GM21717 (cell line): ENCODE measurements around the gene RARG.
"Not testable (repeated sequence)": the region's sequence is repeated elsewhere in the genome, so short reads cannot be mapped to it uniquely, and the experiment has no call there.

Experiments used
- ATAC-seq: cut with Tn5 transposase; IDR thresholded peaks from one replicate; pipeline ENCODE4 v1.9.1; 2021; ENCODE audit warnings: mild to moderate bottlenecking, moderate library complexity; ENCODE audit not compliant: unreplicated experiment

RARG gene

DNA sequence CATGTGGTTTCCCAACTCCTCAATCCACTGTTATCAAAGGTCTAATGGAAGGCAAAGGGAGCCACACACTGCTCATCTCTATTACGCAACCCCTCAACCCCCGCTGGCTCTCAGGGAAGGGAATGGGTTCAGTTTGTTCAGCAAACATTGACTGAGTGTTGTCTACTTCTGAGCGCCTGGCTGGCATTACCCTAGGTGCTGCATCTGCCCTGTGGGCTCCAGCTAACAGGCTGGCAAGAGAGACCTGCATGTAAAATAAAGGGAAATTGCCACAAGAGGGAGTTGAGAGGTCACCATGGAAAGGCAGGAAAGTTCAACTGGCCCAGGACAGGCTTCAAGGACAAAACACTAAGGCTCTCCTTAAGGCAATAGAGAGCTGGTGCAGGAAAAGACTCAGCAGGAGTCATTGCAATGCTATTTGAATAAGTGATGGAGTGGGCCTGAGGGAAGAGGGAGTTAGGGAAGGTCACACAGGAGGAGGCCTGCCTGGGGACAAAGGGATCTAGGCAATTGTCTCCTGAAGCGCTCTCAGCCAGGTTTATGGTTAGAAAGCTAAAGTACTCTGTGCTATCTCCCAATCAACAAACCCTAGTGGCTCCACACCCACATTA is 57.0 kb downstream of the RARG start:
- ATAC-seq: no peak

DNA sequence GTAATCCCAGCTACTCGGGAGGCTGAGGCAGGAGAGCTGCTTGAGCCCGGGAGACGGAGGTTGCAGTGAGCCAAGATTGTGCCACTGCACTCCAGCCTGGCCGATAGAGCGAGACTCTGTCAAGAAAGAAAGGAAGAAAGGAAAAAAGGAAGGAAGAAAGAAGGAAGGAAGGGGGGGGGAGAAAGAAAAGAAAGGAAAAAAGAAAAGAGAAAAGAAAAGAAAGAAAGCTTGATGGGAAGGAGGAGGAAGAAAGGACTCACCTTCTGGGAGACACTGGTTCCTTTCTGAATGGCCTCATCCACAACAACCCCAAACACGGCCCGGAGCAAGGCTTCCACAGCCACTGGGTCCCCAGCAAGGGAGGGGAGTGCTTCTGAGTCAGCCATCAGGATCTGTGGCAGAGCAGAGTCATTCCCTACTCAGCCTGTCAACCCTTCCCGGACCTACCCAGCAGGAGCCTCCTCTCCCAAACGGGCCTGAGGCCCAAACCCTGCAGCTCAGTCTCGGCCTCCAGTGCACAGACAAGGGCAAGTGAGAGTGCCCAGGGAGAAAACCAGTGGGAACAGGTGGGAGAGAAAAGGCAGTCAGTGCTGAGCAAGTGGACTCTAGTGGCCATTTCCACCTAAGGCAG is 58.8 kb downstream of the RARG start:
- no peak for ATAC-seq

DNA sequence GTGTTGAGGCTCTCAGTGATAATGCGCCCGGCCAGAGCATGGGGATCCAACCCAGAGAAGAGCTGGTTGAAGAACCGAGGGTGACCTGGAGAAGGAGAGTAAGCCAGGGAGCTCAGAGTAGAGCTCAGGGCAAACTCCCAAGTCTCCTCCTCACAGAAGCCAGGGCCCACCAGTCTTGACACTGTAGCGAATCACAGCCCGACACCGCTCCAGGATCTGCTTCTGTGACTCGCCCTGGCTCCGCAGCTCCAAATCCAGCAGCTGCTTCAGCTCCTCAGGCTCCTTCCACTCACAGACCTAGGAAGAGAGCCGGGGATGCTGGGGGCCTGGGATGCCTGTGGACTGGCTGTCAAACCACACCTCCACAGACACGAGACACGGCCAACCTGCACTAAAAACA is 59.7 kb downstream of the RARG start:
- no peak for ATAC-seq

DNA sequence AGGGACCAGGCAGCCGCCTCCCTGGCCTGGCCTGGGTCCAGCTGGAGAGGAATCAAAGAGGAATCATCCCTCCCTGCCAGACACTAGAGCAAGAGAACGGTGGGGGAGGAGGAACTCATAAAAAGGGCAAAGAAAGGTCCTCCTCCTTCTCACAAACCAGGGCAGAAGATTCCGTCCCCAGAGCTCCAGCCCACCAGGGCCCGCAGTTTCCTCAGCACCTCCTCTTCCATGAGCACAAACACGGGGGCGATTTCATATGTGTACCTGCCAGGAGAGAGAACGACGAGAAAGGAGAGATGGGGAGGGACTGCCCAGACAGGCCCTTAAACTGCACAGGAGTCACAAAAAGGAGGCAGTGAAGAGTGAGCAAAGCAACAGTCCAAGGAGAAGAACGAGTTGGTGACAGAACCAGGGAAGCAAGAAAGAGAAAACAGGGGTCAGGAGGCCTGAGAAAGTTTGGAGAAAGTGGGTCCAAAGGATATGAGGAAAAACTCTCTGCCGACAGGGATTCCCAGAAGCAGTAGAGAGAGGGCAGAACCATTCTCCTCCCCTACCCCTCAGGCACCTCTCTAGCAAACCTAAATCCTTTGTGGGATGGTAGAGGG is 60.2 kb downstream of the RARG start:
- no peak for ATAC-seq

DNA sequence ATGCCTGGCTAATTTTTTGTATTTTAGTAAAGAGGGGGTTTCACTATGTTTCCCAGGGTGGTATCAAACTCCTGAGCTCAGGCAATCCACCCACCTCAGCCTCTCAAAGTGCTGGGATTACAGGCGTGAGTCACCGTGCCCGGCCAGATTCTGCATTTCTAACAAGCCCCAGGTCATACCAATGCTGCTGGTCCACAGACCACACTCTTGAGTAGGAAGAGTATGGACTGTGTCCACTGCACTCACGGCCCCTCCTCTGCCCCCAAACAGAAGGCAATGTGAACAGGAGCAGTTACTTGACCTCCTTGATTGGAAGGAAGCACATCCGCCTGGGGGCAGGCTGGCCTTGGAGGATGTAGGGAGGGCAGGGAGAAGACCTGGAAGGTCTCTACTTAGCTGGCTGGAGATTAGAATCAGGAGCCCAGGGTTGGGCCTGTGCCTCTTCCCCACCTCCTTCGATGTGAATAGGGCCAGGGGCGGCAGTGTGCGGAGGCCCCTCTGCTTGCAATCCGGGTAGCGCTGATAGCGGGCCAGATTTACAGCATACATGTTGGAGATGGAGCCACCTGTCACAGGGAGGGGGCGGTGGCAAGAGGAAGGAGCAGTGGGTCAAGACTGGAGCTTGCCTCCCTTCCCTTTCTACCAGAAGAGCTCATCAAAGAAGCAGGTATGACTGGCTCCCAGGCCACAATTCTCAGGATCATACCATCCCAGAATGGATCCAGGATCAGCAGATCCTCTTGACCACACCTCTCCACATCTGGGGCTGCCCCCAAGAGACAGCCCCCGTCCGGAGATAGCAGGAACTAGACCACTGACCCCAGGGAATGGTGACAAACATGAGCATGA is 60.9 kb downstream of the RARG start:
- no peak for ATAC-seq

DNA sequence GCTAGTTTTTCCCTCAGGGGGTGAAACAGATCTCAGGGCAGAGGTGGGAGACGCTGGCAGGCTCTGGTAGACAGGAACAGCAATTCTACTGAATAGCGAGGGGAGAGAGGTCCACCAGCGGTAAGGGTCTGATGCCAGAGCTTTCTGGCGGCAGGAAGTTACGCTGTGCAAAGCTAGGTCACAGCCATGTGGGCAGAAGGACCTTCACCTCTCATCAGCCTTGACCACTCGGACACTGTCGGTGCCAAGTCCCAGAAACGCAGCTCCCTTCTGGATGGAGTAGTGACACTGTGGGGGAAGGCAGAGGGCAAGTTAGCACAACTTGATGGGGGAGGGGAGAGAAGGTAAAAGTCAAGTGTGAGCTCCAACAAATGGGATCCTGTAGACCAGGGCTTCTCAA is 61.8 kb downstream of the RARG start:
- no peak for ATAC-seq

DNA sequence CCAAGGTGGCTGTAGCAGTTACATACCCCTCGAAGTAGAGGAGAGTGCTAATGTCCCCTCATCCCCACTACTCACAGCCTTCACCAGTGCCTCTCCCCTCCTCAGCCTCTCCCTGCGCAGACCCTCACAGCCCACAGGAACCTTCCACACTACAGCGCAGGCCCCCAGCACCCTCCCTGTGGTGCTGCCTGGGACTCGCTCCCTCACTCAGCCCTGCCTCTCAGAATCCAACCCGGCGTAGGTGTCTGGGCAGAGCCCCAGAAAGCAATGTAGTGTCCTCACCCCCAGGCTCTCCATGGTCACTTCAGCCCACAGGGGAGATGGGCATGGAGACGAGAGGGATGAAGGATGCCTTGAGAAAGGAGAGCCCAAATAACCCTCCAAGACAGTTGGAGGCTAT is 62.4 kb downstream of the RARG start:
- ATAC-seq: no peak

DNA sequence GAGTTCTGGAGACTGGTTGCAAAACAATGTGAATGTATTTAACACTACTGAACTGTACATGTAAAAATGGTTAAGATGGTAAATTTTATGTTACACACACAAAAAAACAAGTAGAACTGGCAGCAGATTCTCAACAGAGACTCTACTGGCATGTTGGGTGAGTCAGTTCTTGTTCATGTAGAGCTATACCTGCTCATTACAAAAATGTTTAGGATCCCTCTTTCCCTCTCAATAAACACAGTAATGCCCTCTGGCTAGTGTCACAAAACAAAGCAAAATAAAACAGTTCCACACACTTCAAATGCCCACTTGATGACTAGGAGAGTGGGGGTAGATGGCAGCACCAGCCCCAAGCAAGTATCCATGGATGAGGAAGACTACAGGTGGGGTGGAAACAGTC is 65.2 kb downstream of the RARG start:
- no peak for ATAC-seq

DNA sequence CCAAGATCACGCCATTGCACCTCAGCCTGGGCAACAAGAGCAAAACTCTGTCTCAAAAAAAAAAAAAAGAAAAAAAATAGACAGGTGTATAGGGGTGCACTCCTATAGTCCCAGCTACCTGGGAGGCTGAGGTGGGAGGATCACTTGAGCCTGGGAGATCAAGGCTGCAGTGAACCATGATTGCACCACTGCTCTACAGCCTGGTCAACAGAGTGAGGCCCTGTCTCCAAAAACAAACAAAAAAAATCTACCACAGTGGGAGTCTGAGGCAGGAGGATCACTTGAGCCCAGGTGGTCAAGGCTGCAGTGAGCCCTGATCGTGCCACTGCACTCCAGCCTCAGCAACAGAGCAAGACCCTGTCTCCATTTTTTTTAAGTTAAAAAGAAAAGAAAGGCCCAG is 69.0 kb downstream of the RARG start:
- ATAC-seq: not testable (repeated sequence)

DNA sequence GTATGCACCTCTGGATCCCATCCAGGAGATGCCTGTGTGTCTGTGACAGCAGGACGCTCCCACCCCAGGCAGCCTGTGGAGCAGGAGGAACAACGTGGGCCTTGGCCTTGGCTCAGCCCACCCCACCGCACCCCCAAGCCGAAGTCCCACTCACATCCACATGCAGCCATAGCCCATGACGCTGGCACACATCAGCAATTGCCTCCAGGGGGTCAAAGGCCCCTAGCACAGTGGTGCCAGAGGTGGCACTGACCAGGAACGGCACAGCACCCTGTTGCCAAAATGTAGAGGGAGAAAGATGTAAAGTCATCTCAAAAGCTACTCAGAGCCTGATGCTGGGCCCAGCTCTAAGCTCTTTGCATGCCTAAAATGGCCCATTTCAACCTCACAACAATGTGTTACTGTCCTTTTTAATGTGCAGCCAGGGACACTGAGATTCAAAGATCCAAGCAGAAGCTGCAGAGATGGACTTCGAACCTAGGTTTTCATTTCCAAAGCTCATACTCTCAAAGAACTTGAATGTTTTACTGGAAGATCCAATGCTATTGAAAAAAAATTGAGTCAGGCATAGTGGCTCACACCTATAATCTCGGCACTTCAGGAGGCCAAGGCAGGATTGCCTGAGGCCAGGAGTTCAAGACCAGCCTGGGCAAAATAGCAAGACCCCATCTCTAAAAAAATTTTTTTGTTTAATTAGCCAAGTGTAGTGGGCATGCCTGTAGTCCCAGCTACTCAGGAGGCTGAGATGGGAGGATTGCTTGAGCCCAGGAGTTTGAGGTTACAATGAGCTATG is 70.7 kb downstream of the RARG start:
- no peak for ATAC-seq

DNA sequence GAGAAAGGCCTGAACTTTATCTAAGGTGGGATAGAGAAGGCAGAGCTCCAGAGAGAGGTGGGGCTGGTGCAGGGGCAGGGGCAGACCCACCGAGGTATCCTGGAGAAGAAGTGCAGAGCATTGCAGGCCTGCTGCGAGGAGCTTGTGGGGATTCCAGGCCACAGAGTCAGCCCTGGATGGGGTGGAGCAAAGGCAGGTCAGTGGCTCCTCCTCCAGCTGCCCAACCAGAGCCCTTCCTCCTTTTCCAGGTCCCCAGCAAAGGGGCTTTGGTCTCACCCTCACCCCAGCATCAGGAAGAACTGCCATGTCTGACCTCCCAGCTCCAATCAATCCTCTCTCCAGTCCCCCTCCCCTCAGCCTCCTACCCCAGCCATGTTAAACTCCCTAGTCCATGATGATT is 71.3 kb downstream of the RARG start:
- ATAC-seq: no peak
